Osteocyte (in vitro differentiated cells): ENCODE data around the gene CDC42BPG. TPM values are rescaled to one million over a fixed set of nuclear protein-coding genes. Genes with fewer than 3 reads are reported as not detected.

Experiments used
- DNase-seq: peaks from one replicate; pipeline ENCODE4 v3.0.0; 2021; ENCODE audit warnings: mixed read lengths; ENCODE audit not compliant: unreplicated experiment; ENCODE audit errors: extremely low spot score
- H3K27ac Mint-ChIP-seq: one replicate; pipeline ENCODE4 v1.8.0; 2021; ENCODE audit warnings: mild to moderate bottlenecking, mixed read lengths; ENCODE audit not compliant: unreplicated experiment
- H3K27me3 Mint-ChIP-seq: one replicate; pipeline ENCODE4 v1.8.0; 2021; ENCODE audit warnings: mixed read lengths; ENCODE audit not compliant: unreplicated experiment
- H3K36me3 Mint-ChIP-seq: one replicate; pipeline ENCODE4 v1.8.0; 2021; ENCODE audit warnings: mixed read lengths; ENCODE audit not compliant: unreplicated experiment
- H3K4me1 Mint-ChIP-seq: one replicate; pipeline ENCODE4 v1.8.0; 2021; ENCODE audit warnings: mixed read lengths; ENCODE audit not compliant: unreplicated experiment
- H3K4me3 Mint-ChIP-seq: one replicate; pipeline ENCODE4 v1.8.0; 2021; ENCODE audit warnings: mild to moderate bottlenecking, moderate library complexity, mixed read lengths; ENCODE audit not compliant: unreplicated experiment
- H3K9me3 Mint-ChIP-seq: one replicate; pipeline ENCODE4 v1.8.0; 2021; ENCODE audit warnings: mixed read lengths; ENCODE audit not compliant: unreplicated experiment
- CTCF ChIP-seq: fragments of 200-600 bp; sonication (generic); IDR thresholded peaks from 2 replicates; pipeline ENCODE4 v1.5.0; 2021; ENCODE audit warnings: antibody characterized with exemption, mild to moderate bottlenecking, moderate library complexity
- total RNA-seq: library from RNA; stranded (reverse); gene quantifications from 2 replicates; pipeline ENCODE4 v1.2.1, GENCODE V29; 2021

The CDC42BPG gene
- total RNA-seq, 1 donor from 2014 or later = 1.7 TPM

- Mint-ChIP-seq H3K27me3 (no peaks in the 10 kb centered on the region), H3K4me3 (no peak overlapping the region), H3K9me3 (no peaks in the 10 kb centered on the region), H3K4me1 (no peaks in the 10 kb centered on the region), H3K27ac (no peak overlapping the region), H3K36me3 (peaks cover 3% of the 10 kb centered on the region)
- TF ChIP-seq CTCF = no peak
- DNase-seq = no peak
Observed at GRCh38 chr11:64790205-64791095, 54.0 kb downstream of the CDC42BPG start.

GRCh38 chr11:64789331-64790204 is 54.9 kb downstream of the CDC42BPG start:
- no peak overlapping the region for H3K4me3 Mint-ChIP-seq
- no peak for TF ChIP-seq CTCF
- H3K9me3 Mint-ChIP-seq = no peaks in the 10 kb centered on the region
- H3K27ac Mint-ChIP-seq = no peak overlapping the region
- H3K4me1 Mint-ChIP-seq = no peaks in the 10 kb centered on the region
- peaks cover 3% of the 10 kb centered on the region for H3K36me3 Mint-ChIP-seq
- DNase-seq = no peak
- no peaks in the 10 kb centered on the region for H3K27me3 Mint-ChIP-seq

- Mint-ChIP-seq H3K4me1 (no peaks in the 10 kb centered on the region), H3K27me3 (no peaks in the 10 kb centered on the region), H3K36me3 (peaks cover 3% of the 10 kb centered on the region), H3K4me3 (no peak overlapping the region), H3K27ac (no peak overlapping the region), H3K9me3 (no peaks in the 10 kb centered on the region)
- TF ChIP-seq CTCF = no peak
- no peak for DNase-seq
Observed at GRCh38 chr11:64788321-64789215, 55.9 kb downstream of the CDC42BPG start.

DNA sequence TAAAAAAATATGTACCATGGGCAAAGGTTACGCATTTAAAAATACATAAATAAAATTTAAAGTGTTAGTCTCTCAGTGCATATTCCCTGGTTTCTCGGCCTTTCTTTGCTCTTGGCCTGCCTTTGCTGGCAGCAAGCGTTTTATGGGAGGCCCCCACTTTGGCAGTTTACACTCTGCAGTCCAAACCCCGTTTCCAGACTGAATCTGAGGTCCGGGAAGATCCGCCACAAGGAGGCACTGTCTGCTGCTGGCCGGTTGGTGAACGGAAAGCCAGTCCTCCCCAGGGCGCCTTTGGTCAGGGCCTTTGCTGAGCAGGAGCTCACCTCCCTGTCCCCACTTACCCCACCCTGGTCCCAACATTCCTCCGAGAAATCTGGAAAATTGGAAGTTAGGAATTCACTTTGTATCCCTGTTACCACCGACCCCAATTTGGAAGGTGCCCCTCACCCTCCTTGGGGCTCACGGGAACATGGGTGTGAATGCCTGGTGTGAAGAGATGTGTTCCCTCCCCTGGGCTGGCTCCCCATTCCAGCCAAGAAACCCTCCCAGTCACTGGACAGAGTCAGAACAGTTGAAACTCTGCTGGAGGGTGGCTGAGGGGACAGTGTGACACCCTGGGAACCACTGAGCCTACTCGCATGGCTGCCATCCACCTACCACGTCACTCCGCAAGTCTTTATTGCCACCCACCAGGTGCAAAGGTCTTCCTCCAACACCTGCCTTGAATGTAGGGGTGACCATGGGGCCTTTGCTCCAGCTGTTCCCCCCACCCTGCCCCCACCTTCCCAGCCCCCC is 56.7 kb downstream of the CDC42BPG start:
- Mint-ChIP-seq H3K27ac (no peak overlapping the region), H3K4me3 (no peak overlapping the region), H3K9me3 (no peaks in the 10 kb centered on the region), H3K27me3 (no peaks in the 10 kb centered on the region), H3K4me1 (no peaks in the 10 kb centered on the region), H3K36me3 (peaks cover 3% of the 10 kb centered on the region)
- DNase-seq = no peak
- TF ChIP-seq CTCF = peak; percentile 71
